Neural cell (in vitro differentiated cells): ENCODE results near the gene MISP.

Experiments used
- EZH2 ChIP-seq: fragments of 200-600, 300-800 bp; shearing (Covaris generic), sonication (generic); IDR thresholded peaks from 2 replicates; pipeline ENCODE4 v1.6.1; 2014; ENCODE audit warnings: antibody characterized with exemption, low read length, borderline replicate concordance, mild to moderate bottlenecking; ENCODE audit not compliant: insufficient read depth, poor library complexity, severe bottlenecking
- TF ChIP-seq, protein P1 (sequence below): fragments of 450-650 bp; IDR thresholded peaks from 2 replicates; pipeline ENCODE4 v1.5.1; 2014; ENCODE audit warnings: antibody characterized with exemption, mild to moderate bottlenecking, moderate library complexity; ENCODE audit not compliant: poor library complexity, severe bottlenecking

DNA sequence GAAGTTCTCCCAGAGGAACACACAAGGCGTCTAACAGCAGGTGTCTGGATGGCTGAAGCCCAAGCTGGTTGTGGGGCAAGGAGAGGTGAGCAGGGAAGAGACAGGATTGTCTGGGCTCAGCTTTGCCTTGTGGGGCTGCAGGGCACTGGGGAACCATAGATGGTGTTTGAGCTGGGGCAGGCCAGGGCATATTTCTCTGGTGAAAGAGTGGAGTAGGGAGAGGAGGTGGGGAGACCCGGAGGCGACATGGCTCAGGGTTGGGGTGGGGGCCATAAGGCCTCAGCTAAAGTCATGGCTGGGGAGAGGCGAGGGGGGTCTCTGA, 47.6 kb upstream of the MISP start:
- TF ChIP-seq, protein P1, sequence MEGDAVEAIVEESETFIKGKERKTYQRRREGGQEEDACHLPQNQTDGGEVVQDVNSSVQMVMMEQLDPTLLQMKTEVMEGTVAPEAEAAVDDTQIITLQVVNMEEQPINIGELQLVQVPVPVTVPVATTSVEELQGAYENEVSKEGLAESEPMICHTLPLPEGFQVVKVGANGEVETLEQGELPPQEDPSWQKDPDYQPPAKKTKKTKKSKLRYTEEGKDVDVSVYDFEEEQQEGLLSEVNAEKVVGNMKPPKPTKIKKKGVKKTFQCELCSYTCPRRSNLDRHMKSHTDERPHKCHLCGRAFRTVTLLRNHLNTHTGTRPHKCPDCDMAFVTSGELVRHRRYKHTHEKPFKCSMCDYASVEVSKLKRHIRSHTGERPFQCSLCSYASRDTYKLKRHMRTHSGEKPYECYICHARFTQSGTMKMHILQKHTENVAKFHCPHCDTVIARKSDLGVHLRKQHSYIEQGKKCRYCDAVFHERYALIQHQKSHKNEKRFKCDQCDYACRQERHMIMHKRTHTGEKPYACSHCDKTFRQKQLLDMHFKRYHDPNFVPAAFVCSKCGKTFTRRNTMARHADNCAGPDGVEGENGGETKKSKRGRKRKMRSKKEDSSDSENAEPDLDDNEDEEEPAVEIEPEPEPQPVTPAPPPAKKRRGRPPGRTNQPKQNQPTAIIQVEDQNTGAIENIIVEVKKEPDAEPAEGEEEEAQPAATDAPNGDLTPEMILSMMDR, result no peak
- TF ChIP-seq EZH2, result no peak
